GM19239 (cell line): ENCODE measurements around the gene THSD7B.
"Not testable (repeated sequence)": the region's sequence is repeated elsewhere in the genome, so short reads cannot be mapped to it uniquely, and the experiment has no call there.

Experiments used
- DNase-seq: peaks from one replicate; pipeline ENCODE4 v3.0.0; 2011; ENCODE audit warnings: low spot score; ENCODE audit not compliant: insufficient read length
- FAIRE-seq: peaks from 2 replicates; lab custom pipeline; 2011; peaks lifted over from hg19 to GRCh38; lab: Jason Lieb, UNC

The THSD7B gene

GRCh38 chr2:136765256-136766072 lies at the start of gene THSD7B:
Gene THSD7B, plus strand, starts transcription at chr2:136765545. Its CDS starts 116,634 bp downstream, at chr2:136882179.
- FAIRE-seq, result no peak

GRCh38 chr2:136718273-136718672 lies 47.1 kb upstream of the THSD7B start:
- FAIRE-seq, result no peak

More at GRCh38 chr2:136765256-136766072, at the start of gene THSD7B:
- no peak for DNase-seq

GRCh38 chr2:136727973-136728699 lies 37.2 kb upstream of the THSD7B start:
- FAIRE-seq (no peak), DNase-seq (no peak)

More at GRCh38 chr2:136718273-136718672, 47.1 kb upstream of the THSD7B start:
- DNase-seq, result no peak

GRCh38 chr2:136736236-136736635 lies 29.1 kb upstream of the THSD7B start:
- DNase-seq (no peak), FAIRE-seq (no peak)

GRCh38 chr2:136738044-136738443 lies 27.3 kb upstream of the THSD7B start:
- FAIRE-seq, result no peak
- no peak for DNase-seq

- DNase-seq, result no peak
- FAIRE-seq, result no peak
These were observed 23.9 kb upstream of the THSD7B start for GRCh38 chr2:136741471-136741870.

- DNase-seq (no peak), FAIRE-seq (no peak)
These were observed 15.3 kb upstream of the THSD7B start for GRCh38 chr2:136750065-136750464.

- no peak for FAIRE-seq
- no peak for DNase-seq
These were observed 13.9 kb upstream of the THSD7B start for GRCh38 chr2:136751406-136751805.

GRCh38 chr2:136758504-136758903 lies 6.8 kb upstream of the THSD7B start:
- DNase-seq, FAIRE-seq: not testable (repeated sequence)

GRCh38 chr2:136764452-136765255 lies 691 bp upstream of the THSD7B start:
- FAIRE-seq, result no peak
- no peak for DNase-seq

GRCh38 chr2:136766073-136766404 lies 694 bp downstream of the THSD7B start:
- DNase-seq (no peak), FAIRE-seq (no peak)

GRCh38 chr2:136767030-136767429 lies 1.7 kb downstream of the THSD7B start:
- FAIRE-seq (no peak), DNase-seq (no peak)

- DNase-seq (no peak), FAIRE-seq (no peak)
These were observed 4.5 kb downstream of the THSD7B start for GRCh38 chr2:136769871-136770270.

GRCh38 chr2:136770384-136770783 lies 5.0 kb downstream of the THSD7B start:
- FAIRE-seq, result no peak
- no peak for DNase-seq

GRCh38 chr2:136777391-136777790 lies 12.0 kb downstream of the THSD7B start:
- FAIRE-seq, result no peak
- DNase-seq, result no peak

- no peak for FAIRE-seq
- no peak for DNase-seq
These were observed 18.5 kb downstream of the THSD7B start for GRCh38 chr2:136783856-136784255.

- DNase-seq, result no peak
- FAIRE-seq, result no peak
These were observed 19.9 kb downstream of the THSD7B start for GRCh38 chr2:136785215-136785614.

- FAIRE-seq (no peak), DNase-seq (no peak)
These were observed 22.6 kb downstream of the THSD7B start for GRCh38 chr2:136787970-136788369.

- FAIRE-seq (no peak), DNase-seq (no peak)
These were observed 31.0 kb downstream of the THSD7B start for GRCh38 chr2:136796339-136796738.

GRCh38 chr2:136798766-136799165 lies 33.4 kb downstream of the THSD7B start:
- FAIRE-seq, result no peak

GRCh38 chr2:136801661-136802060 lies 36.3 kb downstream of the THSD7B start:
- DNase-seq (no peak), FAIRE-seq (no peak)

More at GRCh38 chr2:136798766-136799165, 33.4 kb downstream of the THSD7B start:
- DNase-seq, result no peak
